PC-3 (cell line): ENCODE data around the gene RAB11FIP4. TPM values are rescaled to one million over a fixed set of nuclear protein-coding genes. Genes with fewer than 3 reads are reported as not detected.

Experiments used
- ATAC-seq: fragments of 200-7000 bp; cut with Tn5 transposase; 2 replicates; pipeline ENCODE4 v1.9.1; 2020; ENCODE audit warnings: mild to moderate bottlenecking, moderate library complexity
- BruUV-seq: library from RNA; stranded (reverse); fragments of 400-500 nt; replicated peaks from 2 replicates; lab custom pipeline; 2021; lab: Mats Ljungman, UMichigan
- CTCF ChIA-PET: fragments of 300-600 bp; sonication (Branson Sonifier 250); formaldehyde crosslinking; loops from one replicate; lab custom pipeline; 2022; ENCODE audit warnings: antibody characterized with exemption; lab: Charles Lee
- POLR2A ChIA-PET: fragments of 300-600 bp; sonication (Branson Sonifier 250); formaldehyde crosslinking; loops from one replicate; lab custom pipeline; 2022; ENCODE audit warnings: antibody characterized with exemption; ENCODE audit not compliant: unreplicated experiment; lab: Charles Lee
- DNase-seq: peaks from one replicate; pipeline ENCODE4 v3.0.0-alpha.2; 2015
- H2AFZ ChIP-seq: fragments of 300-600 bp; sonication (generic); 2 replicates; pipeline ENCODE4 v1.6.0; 2016; ENCODE audit warnings: antibody characterized with exemption, low read length
- H3F3A ChIP-seq: fragments of 300-600 bp; sonication (generic); one replicate; pipeline ENCODE4 v1.6.0; 2017; ENCODE audit warnings: antibody characterized with exemption, low read length, control low read depth, mild to moderate bottlenecking; ENCODE audit not compliant: unreplicated experiment
- H3K27ac ChIP-seq: fragments of 300-600 bp; sonication (generic); 2 replicates; pipeline ENCODE4 v1.5.1; 2016; ENCODE audit warnings: mild to moderate bottlenecking, low read length
- H3K27me3 ChIP-seq: fragments of 300-600 bp; sonication (generic); 2 replicates; pipeline ENCODE4 v1.6.1; 2016; ENCODE audit warnings: low read length, mixed read lengths
- H3K36me3 ChIP-seq: fragments of 300-600 bp; sonication (generic); 2 replicates; pipeline ENCODE4 v1.6.1; 2016; ENCODE audit warnings: low read depth, mixed run types, low read length, mixed read lengths
- H3K4me1 ChIP-seq: fragments of 300-600 bp; sonication (generic); 2 replicates; pipeline ENCODE4 v1.5.1; 2016; ENCODE audit warnings: low read length; ENCODE audit not compliant: insufficient read depth
- H3K4me2 ChIP-seq: fragments of 300-600 bp; sonication (generic); 2 replicates; pipeline ENCODE4 v1.6.0; 2016; ENCODE audit warnings: low read length
- H3K4me3 ChIP-seq: fragments of 300-600 bp; sonication (generic); 2 replicates; pipeline ENCODE4 v1.5.1; 2016; ENCODE audit warnings: mild to moderate bottlenecking, low read length, mixed read lengths
- H3K79me2 ChIP-seq: fragments of 300-600 bp; sonication (generic); 2 replicates; pipeline ENCODE4 v1.6.1; 2017; ENCODE audit warnings: low read length, mixed read lengths
- H3K9ac ChIP-seq: fragments of 300-600 bp; sonication (generic); 2 replicates; pipeline ENCODE4 v1.6.0; 2016; ENCODE audit warnings: mild to moderate bottlenecking, low read length
- H3K9me2 ChIP-seq: fragments of 300-600 bp; sonication (generic); replicated peaks from 2 replicates; pipeline ENCODE4 v1.6.1; 2016; ENCODE audit warnings: mixed run types, low read length, mixed read lengths
- H3K9me3 ChIP-seq: fragments of 300-600 bp; sonication (generic); 2 replicates; pipeline ENCODE4 v1.6.1; 2016; ENCODE audit warnings: low read length, mixed read lengths
- H4K20me1 ChIP-seq: fragments of 300-600 bp; sonication (generic); 2 replicates; pipeline ENCODE4 v1.6.1; 2016; ENCODE audit warnings: low read length, mixed read lengths
- CTCF ChIP-seq: fragments of 300-600 bp; sonication (generic); conservative IDR thresholded peaks from 2 replicates; pipeline ENCODE4 v1.5.1; 2017; ENCODE audit warnings: antibody characterized with exemption, low read depth, mild to moderate bottlenecking, low read length
- EZH2 ChIP-seq: fragments of 300-600 bp; sonication (generic); IDR thresholded peaks from one replicate; pipeline ENCODE4 v1.6.1; 2017; ENCODE audit warnings: antibody characterized with exemption, mild to moderate bottlenecking, low read length; ENCODE audit not compliant: unreplicated experiment
- EZH2phosphoT487 ChIP-seq: fragments of 300-600 bp; sonication (generic); IDR thresholded peaks from 2 replicates; pipeline ENCODE4 v1.6.1; 2018; ENCODE audit warnings: mild to moderate bottlenecking, antibody characterized with exemption, low read length, borderline replicate concordance
- intact Hi-C: fragments of 100-400 bp; cut with micrococcal nuclease; formaldehyde crosslinking; loops from 2 replicates; pipeline ENCODE4 v1.9.0; 2023
- total RNA-seq: library from RNA; depleted of rRNA; stranded (reverse); fragments of >200 nt; gene quantifications from 2 replicates; pipeline ENCODE4 v1.2.3, GENCODE V29; 2014

RAB11FIP4 gene
- total RNA-seq, 1 experiment from 2014 or later = 4.2 TPM

- H3K4me1 ChIP-seq = peaks cover 11% of the 10 kb centered on the region
- ChIA-PET CTCF (no interaction called here), POLR2A (interaction anchor here (0.6 kb wide), 1 partner anchor 47 kb away, joined by 3 read pairs; no protein-coding TSS in a partner anchor)
- H3K9me3 ChIP-seq = no peaks in the 10 kb centered on the region
- no peaks in the 10 kb centered on the region for H3K27me3 ChIP-seq
- H3K36me3 ChIP-seq = no peaks in the 10 kb centered on the region; the same call in 1 of the 2 replicates
- no peak for TF ChIP-seq CTCF
- TF ChIP-seq EZH2 = no peak
- no peak for TF ChIP-seq EZH2phosphoT487
- intact Hi-C loops = loop anchor here (5.0 kb wide), 1 partner anchor 94 kb away; no protein-coding TSS in a partner anchor
- H3K9ac ChIP-seq = no peak overlapping the region
- no peak overlapping the region for H2AFZ ChIP-seq
- no peaks in the 10 kb centered on the region for H3K79me2 ChIP-seq
- BruUV-seq = no TSS peak
- H3K9me2 ChIP-seq = no peaks in the 10 kb centered on the region
- DNase-seq = no peak
- no peaks in the 10 kb centered on the region for H4K20me1 ChIP-seq
- no peak for ATAC-seq
- H3K4me2 ChIP-seq = no peak overlapping the region
- H3F3A ChIP-seq = no peaks in the 10 kb centered on the region
- H3K4me3 ChIP-seq = no peak overlapping the region
- H3K27ac ChIP-seq = no peak overlapping the region
Measured at GRCh38 chr17:31355935-31356334, 35.5 kb upstream of the RAB11FIP4 start.

- TF ChIP-seq CTCF = no peak
- no peak for TF ChIP-seq EZH2phosphoT487
- no peak for TF ChIP-seq EZH2
- ChIA-PET CTCF (no interaction called here), POLR2A (no interaction called here)
- intact Hi-C loops = loop anchor here (5.0 kb wide), 1 partner anchor 95 kb away; no protein-coding TSS in a partner anchor
- Histone ChIP-seq H3K27me3 (no peaks in the 10 kb centered on the region), H3K4me3 (no peak overlapping the region), H3K9me3 (no peaks in the 10 kb centered on the region), H3K27ac (no peak overlapping the region), H3K4me1 (peaks cover 11% of the 10 kb centered on the region), H3K4me2 (no peak overlapping the region), H4K20me1 (no peaks in the 10 kb centered on the region), H3K9me2 (no peaks in the 10 kb centered on the region), H3K79me2 (no peaks in the 10 kb centered on the region), H3F3A (no peaks in the 10 kb centered on the region), H3K9ac (no peak overlapping the region), H3K36me3 (no peaks in the 10 kb centered on the region; the same call in 1 of the 2 replicates), H2AFZ (no peak overlapping the region)
- no TSS peak for BruUV-seq
- DNase-seq (no peak), ATAC-seq (no peak)
Measured at GRCh38 chr17:31357091-31357490, 34.4 kb upstream of the RAB11FIP4 start.

- intact Hi-C loops = loop anchor here (5.0 kb wide), 1 partner anchor 96 kb away; no protein-coding TSS in a partner anchor
- H3K4me1 ChIP-seq = peaks cover 11% of the 10 kb centered on the region
- H3K79me2 ChIP-seq = no peaks in the 10 kb centered on the region
- H3K9me2 ChIP-seq = no peaks in the 10 kb centered on the region
- H4K20me1 ChIP-seq = no peaks in the 10 kb centered on the region
- H3K4me3 ChIP-seq = no peak overlapping the region
- H3K27me3 ChIP-seq = no peaks in the 10 kb centered on the region
- H3K9ac ChIP-seq = no peak overlapping the region
- no peaks in the 10 kb centered on the region for H3F3A ChIP-seq
- H2AFZ ChIP-seq = no peak overlapping the region
- TF ChIP-seq EZH2 (no peak), EZH2phosphoT487 (no peak), CTCF (no peak)
- no TSS peak for BruUV-seq
- no peak overlapping the region for H3K27ac ChIP-seq
- no peaks in the 10 kb centered on the region; the same call in 1 of the 2 replicates for H3K36me3 ChIP-seq
- CTCF ChIA-PET = no interaction called here
- POLR2A ChIA-PET = no interaction called here
- ATAC-seq = peak; percentile 35; the same call in 1 of the 2 replicates
- no peaks in the 10 kb centered on the region for H3K9me3 ChIP-seq
- DNase-seq = peak; percentile 25
- H3K4me2 ChIP-seq = no peak overlapping the region
Measured at GRCh38 chr17:31357839-31358394, 33.6 kb upstream of the RAB11FIP4 start.
